ENCODE results near the gene DOCK11.

DNA sequence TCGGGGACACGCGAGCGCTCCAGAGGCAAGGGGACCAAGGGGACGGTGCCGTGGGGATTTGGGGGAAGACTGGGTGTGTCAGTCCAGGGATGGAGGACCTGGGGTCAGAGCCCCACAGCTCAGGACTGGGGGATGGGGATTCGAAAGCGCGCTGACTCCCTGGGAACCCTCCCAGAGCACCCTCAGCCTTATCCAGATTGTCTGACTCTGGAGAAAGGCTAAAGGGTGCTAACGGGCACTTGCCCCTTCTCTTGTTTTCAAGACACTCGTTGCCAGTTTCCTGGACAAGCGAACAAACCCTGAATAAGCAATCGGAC is 1.1 kb downstream of the DOCK11 start:
- TF ChIP-seq CTCF (IDR thresholded peaks at IDR 0.05) = no peak
- no peak for TF ChIP-seq POLR2A (IDR thresholded peaks at IDR 0.05)
- no peak for TF ChIP-seq POLR2AphosphoS5 (IDR thresholded peaks at IDR 0.05)
- TF ChIP-seq EP300 (IDR thresholded peaks at IDR 0.05; ENCODE audit: low read depth) = no peak
